ENCODE measurements around the gene TMEM9B.

DNA sequence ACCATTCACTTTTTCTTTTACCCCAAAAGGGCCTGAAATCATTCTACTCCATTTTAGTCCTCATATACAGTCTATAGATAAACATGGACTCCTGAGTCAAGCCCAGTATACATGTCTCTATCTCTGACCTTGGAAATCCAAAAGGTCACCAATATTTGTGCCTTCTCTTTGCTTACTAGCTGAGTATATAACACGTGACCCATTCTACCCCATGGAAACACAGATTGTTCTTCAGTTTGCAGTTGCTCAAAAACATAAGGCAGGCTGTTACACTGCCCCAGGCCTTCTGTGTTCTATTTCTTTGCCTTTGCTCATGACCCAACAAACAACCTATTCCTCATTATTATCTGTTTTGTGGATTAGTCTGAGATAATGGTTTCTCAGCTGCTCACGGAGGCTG, 33.8 kb upstream of the TMEM9B start:
- TF ChIP-seq, protein P1, sequence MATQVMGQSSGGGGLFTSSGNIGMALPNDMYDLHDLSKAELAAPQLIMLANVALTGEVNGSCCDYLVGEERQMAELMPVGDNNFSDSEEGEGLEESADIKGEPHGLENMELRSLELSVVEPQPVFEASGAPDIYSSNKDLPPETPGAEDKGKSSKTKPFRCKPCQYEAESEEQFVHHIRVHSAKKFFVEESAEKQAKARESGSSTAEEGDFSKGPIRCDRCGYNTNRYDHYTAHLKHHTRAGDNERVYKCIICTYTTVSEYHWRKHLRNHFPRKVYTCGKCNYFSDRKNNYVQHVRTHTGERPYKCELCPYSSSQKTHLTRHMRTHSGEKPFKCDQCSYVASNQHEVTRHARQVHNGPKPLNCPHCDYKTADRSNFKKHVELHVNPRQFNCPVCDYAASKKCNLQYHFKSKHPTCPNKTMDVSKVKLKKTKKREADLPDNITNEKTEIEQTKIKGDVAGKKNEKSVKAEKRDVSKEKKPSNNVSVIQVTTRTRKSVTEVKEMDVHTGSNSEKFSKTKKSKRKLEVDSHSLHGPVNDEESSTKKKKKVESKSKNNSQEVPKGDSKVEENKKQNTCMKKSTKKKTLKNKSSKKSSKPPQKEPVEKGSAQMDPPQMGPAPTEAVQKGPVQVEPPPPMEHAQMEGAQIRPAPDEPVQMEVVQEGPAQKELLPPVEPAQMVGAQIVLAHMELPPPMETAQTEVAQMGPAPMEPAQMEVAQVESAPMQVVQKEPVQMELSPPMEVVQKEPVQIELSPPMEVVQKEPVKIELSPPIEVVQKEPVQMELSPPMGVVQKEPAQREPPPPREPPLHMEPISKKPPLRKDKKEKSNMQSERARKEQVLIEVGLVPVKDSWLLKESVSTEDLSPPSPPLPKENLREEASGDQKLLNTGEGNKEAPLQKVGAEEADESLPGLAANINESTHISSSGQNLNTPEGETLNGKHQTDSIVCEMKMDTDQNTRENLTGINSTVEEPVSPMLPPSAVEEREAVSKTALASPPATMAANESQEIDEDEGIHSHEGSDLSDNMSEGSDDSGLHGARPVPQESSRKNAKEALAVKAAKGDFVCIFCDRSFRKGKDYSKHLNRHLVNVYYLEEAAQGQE (IDR thresholded peaks at IDR 0.05; ENCODE audit: low read depth) = no peak
- TF ChIP-seq TAF1 (IDR thresholded peaks at IDR 0.05; ENCODE audit: low read depth) = no peak
- no peak for TF ChIP-seq TCF12 (IDR thresholded peaks at IDR 0.05; ENCODE audit: low read depth)
- no peak for TF ChIP-seq EP300 (IDR thresholded peaks at IDR 0.05; ENCODE audit: borderline replicate concordance)
- TF ChIP-seq YY1 (IDR thresholded peaks at IDR 0.05; ENCODE audit: low read depth) = no peak
- TF ChIP-seq NFIC (IDR thresholded peaks at IDR 0.05) = no peak
- TF ChIP-seq MAX (IDR thresholded peaks at IDR 0.05) = no peak
- TF ChIP-seq RAD21 (IDR thresholded peaks at IDR 0.05; ENCODE audit: low read depth) = no peak
- no peak for TF ChIP-seq TEAD4 (IDR thresholded peaks at IDR 0.05)
- TF ChIP-seq CREB1 (IDR thresholded peaks at IDR 0.05; ENCODE audit: low read depth) = no peak
- no peak for TF ChIP-seq ZBTB7A (IDR thresholded peaks at IDR 0.05; ENCODE audit: low read depth)
- TF ChIP-seq FOXM1 (IDR thresholded peaks at IDR 0.05; ENCODE audit: borderline replicate concordance, low read depth) = no peak
- no peak for TF ChIP-seq CEBPB (IDR thresholded peaks at IDR 0.05)

Measured in Ishikawa (cell line).